ENCODE results near the gene CROT.

GRCh38 chr7:87310790-87311419 lies 34.6 kb upstream of the CROT start:
- TF ChIP-seq POLR2A (IDR thresholded peaks at IDR 0.05), result no peak
- no peak for TF ChIP-seq CTCF (IDR thresholded peaks at IDR 0.05)
- no peak for TF ChIP-seq POLR2AphosphoS5 (IDR thresholded peaks at IDR 0.05)
